H1 (cell line): ENCODE results near the gene GPC3. TPM values are rescaled to one million over a fixed set of nuclear protein-coding genes. Genes with fewer than 3 reads are reported as not detected.

Experiments
- CEBPB ChIP-seq: IDR thresholded peaks from 2 replicates; pipeline ENCODE4 v1.6.1; 2012; ENCODE audit warnings: low read depth, low read length
- E2F6 ChIP-seq: IDR thresholded peaks from 2 replicates; pipeline ENCODE4 v1.6.1; 2012; ENCODE audit warnings: inconsistent platforms
- EGR1 ChIP-seq: IDR thresholded peaks from 2 replicates; pipeline ENCODE4 v1.6.1; 2011; ENCODE audit warnings: low read depth, low read length, borderline replicate concordance
- JUND ChIP-seq: IDR thresholded peaks from 2 replicates; pipeline ENCODE4 v1.6.1; 2011; ENCODE audit warnings: mild to moderate bottlenecking, improper control_type of control experiment, low read length
- SIRT6 ChIP-seq: IDR thresholded peaks from one replicate; pipeline ENCODE4 v1.7.1; 2012; ENCODE audit warnings: low read length, inconsistent platforms
- polyA plus RNA-seq, 7 experiments: library from polyadenylated mRNA; depleted of rRNA in 3 of 7; stranded (reverse) in 5 of 7; unstranded in 2 of 7; fragments of >200 nt in 5 of 7; fragments of 200-250 nt in 2 of 7; gene quantifications; 1 replicate in 5 of 7; 2 replicates in 1 of 7; 4 replicates in 1 of 7; pipeline versions ENCODE4 v1.2.1 to v1.2.3, GENCODE V29; 2011 to 2013; ENCODE audit warnings: missing spikeins in 2 of 7, mixed read lengths in 2 of 7
- total RNA-seq: library from RNA; stranded (reverse); fragmentation: NEBNext Ultra II Directional; extraction: Animal tissue kit (Norgen Biotek cat#: 25700); gene quantifications from 2 replicates; pipeline ENCODE4 v1.2.1, GENCODE V29; 2021
- TF ChIP-seq, protein P1 (sequence below): IDR thresholded peaks from 2 replicates; pipeline ENCODE4 v1.6.1; 2012; ENCODE audit warnings: low read length, inconsistent platforms

The GPC3 gene
- total and polyA plus RNA-seq, 2 of the 8 experiments (the other 6 are each of a cell fraction or from before 2014, with no cell fraction given): 64.8 to 71.9 TPM

DNA sequence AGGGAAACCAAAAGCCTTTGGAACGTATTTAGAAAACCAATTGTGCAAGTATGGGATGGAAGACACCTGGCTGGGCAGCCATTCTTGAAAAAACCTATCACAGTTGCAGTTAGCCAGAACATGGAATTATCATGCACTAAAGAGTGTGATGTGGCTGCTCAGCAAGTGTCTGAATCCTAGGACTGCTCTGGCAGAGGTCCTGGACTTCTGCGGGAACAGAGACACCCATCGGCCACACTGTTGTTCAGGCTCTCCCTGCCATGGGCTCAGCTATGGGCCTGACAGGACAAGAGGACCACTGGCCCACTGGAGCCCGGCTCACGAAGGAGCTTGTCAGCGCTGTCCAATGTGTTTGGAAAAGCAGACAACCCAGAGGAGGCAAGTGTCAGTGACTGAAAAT is 454.4 kb downstream of the GPC3 start (continued):
- TF ChIP-seq EGR1 (no peak), JUND (no peak), SIRT6 (no peak), CEBPB (no peak), E2F6 (no peak)
- TF ChIP-seq, protein P1, sequence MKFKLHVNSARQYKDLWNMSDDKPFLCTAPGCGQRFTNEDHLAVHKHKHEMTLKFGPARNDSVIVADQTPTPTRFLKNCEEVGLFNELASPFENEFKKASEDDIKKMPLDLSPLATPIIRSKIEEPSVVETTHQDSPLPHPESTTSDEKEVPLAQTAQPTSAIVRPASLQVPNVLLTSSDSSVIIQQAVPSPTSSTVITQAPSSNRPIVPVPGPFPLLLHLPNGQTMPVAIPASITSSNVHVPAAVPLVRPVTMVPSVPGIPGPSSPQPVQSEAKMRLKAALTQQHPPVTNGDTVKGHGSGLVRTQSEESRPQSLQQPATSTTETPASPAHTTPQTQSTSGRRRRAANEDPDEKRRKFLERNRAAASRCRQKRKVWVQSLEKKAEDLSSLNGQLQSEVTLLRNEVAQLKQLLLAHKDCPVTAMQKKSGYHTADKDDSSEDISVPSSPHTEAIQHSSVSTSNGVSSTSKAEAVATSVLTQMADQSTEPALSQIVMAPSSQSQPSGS: no peak
- TF ChIP-seq, all 59 proteins: peak for 0
